ENCODE measurements around the gene PPDPF.

DNA sequence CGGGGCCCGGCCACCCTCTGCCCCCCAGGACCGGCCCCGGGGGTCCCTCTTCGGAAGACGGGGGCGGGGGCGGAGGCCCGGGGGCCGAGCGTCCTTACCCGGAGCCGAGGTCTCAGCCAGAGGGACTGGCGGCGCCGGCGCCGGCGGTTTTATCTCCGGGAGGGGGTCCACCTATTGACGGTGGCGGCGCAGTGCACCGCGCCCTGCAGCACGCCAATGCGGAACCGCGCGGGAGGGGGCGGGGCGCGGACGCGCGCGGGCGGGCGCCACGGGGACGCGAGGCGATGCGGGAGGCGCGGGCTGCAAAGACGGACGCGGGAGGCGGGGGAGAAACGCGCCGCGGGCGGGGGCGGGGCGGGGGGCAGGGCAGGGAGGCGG is 21.6 kb upstream of the PPDPF start, which contains the start of gene EEF1A2:
- TF ChIP-seq POLR2AphosphoS5 (IDR thresholded peaks at IDR 0.05; ENCODE audit: borderline replicate concordance, low read depth, low read length) = no peak
- TF ChIP-seq EZH2 (IDR thresholded peaks at IDR 0.05) = no peak
- no peak for TF ChIP-seq FOXP2 (optimal IDR thresholded peaks at IDR 0.05; ENCODE audit: control extremely low read depth, extremely low read length, insufficient read depth)

Data from SK-N-MC (cell line).